T-helper 2 cell (primary cell): ENCODE measurements around the gene ADO.

Source experiments
- DNase-seq, 5 experiments: peaks; one replicate each; pipeline versions ENCODE4 v3.0.0 to v3.0.0-alpha.2; 2012 to 2022

The ADO gene

DNA sequence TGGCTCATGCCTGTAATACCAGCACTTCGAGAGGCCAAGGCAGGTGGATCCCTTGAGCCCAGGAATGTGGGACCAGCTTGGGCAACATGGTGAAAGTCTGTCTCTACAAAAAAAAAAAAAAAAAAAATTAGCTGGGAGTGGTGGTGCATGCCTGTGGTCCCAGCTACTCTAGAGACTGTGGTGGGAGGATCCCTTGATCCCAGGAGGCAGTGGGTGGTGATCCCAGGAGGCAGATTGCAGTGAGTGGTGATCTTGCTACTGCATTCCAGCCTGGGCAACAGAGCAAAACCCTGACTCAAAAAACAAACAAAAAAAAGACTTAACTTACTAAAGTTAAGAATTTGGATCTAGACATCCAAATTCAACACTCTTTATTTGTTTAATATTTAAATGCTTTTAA, 10.2 kb upstream of the ADO start:
- no peak for DNase-seq

DNA sequence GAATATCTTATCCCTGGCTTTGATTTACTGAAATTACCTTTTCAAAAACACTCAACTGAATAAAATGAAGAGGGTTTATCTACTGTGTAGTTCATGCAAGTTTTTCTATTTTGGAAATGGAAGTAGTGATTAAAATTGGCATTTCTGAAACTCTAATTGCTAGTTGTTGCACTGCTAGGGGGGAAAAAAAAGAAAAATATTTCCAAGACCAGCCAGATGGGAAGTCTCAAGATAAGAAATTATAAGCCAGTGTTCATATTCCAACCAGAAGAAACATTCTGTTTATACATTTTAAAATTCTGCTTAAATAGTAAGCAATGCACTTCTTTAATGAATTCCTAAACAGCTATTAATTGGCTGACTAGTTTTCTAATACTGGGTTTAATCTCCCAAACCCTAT, 9.4 kb upstream of the ADO start:
- no peak for DNase-seq

- DNase-seq, result no peak
Observed at GRCh38 chr10:62795762-62796161, 8.8 kb upstream of the ADO start.

DNA sequence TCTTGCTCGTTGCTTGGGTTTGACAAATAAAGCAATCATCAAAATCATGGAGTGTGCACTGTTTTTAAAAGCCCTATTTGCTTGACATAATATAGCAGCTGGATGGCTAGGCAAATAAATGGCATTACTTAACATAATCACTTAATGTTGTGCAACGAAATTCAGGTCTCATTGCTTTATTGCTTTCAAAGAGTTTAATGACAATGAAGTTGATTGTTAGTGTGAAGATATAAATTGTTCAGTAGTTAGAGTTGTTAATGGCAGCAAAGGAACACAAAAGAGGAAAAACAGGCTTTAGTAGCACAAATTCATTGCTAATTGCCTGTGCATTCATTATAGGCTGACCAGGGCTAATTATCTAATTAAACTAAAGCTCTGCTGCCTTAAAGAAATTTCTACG, 7.6 kb upstream of the ADO start:
- no peak for DNase-seq

DNA sequence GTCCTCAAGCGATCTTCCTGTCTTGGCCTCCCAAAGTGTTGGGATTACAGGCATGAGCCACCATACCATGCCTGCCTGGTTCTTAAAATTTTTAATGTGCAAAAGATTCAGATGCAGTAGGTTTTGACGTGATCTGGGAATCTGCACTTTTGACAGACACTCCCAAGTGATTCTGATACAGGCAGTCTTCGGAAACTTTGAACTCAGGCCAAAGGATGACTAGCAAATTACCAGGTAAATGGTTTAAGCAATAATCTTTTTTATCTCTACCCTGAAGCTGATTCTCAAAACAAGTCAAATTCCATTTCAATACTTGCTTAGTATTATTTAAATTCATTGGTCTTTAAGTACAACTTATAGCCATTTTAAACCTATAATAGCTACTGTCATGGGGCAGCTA, 2.6 kb upstream of the ADO start:
- DNase-seq, result no peak

DNA sequence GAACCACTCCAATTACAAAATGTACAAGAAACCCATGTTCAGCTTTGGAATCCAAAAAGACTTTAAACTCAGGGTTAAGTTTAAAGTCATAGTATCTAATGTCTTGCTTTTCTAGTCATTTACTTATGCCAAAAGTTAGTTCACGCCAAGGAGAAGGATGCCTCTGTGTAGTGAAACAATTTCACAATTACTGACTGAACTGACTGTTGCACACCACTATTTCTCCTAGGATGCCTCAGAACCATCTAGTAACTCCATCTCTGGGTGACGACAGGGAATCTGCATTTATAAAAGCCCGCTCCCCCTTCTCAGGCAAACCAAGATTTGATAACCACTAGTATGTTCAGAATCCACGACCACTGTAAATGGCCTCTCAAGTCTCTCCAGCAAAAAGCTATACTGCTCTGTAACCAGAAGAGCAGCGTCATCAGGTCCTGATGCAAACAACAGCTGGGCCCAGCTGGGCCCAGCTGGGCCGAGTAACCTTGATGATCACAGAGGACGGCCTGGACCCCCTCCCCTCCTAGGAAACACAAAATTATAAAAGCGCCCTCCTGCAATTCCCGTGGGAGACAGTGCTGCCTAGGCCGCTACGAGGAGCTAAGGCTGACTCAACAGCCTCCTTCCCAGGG, 680 bp upstream of the ADO start:
- no peak for DNase-seq

DNA sequence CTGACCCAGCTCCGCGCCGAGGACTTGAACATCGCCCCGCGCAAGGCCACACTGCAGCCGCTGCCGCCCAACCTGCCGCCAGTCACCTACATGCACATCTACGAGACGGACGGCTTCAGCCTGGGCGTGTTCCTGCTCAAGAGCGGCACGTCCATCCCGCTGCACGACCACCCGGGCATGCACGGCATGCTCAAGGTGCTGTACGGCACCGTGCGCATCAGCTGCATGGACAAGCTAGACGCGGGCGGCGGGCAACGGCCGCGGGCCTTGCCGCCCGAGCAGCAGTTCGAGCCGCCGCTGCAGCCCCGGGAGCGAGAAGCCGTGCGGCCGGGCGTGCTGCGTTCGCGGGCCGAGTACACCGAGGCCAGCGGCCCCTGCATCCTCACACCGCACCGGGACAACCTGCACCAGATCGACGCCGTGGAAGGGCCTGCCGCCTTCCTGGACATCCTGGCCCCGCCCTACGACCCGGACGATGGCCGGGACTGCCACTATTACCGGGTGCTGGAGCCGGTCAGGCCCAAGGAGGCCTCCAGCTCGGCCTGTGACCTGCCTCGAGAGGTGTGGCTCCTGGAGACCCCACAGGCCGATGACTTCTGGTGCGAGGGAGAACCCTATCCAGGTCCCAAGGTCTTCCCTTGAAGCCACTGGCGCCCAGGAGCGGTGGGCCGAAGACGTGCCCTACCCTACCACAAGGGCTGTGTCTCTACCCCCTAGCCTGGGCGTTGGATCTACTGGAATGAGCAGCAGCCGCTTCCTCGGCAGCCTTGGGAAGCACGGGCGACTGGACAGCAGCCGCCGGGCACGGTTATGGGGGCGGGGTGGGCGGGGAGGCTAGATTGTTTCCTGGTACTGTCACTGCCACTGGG, 945 bp downstream of the ADO start:
- peak in 1 of 5 experiments; percentile 12 for DNase-seq

DNA sequence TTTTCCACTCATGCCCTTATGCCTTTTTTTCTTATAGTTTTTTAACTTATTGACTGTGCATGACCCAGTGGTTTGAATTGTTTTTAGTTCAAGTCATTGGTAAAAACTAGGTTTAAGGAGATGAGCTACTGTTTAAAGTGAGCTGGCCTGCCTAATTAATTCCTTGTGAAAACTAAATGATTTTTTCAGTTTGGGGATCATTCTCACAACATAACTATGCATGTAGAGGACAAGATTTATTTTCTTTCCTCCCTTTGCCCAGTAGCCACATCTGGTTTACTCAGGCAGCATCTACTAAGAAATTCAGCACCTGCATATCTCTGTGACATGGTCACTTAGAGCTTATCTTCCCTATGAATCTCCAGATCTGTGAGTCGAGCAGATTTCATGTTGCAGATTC, 1.7 kb downstream of the ADO start:
- DNase-seq, result peak in 1 of 5 experiments; percentile 30

- DNase-seq, result no peak
Observed at GRCh38 chr10:62810156-62810902, 5.8 kb downstream of the ADO start.

DNA sequence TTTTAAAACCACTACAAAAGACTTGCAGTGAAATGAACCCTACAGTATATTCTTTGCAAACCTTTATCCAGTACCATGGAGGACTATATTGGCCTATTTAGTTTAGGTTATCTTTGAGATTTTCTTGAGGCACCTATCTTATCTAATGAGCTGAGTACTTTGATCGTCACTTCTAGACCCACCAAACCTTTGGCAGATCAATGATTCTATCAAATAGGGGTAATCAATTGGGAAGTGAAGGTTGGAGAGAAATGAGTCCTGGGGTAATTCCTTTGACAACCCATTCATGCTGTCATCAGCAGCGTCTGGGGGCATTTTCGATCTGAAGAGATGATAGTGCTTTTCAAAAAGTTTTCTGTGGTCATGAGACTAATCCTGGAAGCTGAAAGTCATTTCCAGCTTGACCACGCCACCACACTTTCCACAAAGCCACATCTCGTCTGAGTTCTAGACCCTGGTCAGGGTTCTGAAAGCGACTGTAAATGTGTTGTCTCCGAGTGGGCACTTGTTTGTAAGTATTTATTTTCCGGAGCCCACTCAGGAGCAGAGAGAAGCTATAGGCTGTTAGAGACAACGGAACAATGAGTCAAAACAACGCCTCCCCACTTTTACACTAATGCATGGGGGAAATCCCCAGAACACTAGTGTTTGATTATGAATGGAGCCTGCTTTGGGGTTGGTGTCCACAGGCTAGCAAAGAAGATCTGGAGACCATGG, 6.8 kb downstream of the ADO start:
- DNase-seq, result peak in 3 of 5 experiments; percentile 16 to 86 (median 74)

DNA sequence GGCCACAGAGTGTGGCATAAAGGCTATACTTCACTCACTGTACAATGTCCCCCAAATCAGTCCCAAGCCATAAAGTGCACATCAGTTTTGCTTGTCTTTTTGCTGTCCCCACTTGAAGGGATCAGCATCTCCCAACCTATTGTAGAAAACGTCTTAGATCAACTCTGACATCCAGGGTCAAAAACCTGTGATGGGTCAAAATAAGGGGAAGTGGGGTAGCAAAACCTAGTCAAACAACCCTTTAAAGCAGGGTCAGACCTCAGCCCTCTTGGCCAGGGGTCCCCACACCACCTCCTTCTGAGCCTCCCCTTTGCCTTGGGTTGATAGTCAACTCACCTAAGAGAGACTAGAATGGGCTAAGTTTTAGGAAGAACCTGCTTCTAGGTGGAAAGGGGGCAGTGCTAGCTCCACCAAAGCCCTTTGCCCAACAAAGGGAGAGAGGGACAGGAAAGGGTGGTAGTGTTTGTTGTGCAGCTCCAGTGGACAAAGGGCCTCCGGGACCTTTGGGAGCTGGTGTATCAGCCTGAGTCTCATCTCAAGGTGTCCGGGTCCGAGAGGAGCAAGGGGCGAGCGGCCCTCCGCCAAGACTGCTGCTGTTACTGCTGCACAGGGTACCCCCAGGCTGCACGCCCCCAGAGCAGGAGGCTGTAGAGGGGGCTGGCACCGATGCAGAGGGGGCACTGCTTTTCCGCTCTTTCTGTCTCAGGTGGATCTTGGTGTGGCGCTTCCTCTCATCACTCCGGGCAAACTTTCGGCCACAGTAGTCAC, 8.3 kb downstream of the ADO start:
- no peak for DNase-seq

DNA sequence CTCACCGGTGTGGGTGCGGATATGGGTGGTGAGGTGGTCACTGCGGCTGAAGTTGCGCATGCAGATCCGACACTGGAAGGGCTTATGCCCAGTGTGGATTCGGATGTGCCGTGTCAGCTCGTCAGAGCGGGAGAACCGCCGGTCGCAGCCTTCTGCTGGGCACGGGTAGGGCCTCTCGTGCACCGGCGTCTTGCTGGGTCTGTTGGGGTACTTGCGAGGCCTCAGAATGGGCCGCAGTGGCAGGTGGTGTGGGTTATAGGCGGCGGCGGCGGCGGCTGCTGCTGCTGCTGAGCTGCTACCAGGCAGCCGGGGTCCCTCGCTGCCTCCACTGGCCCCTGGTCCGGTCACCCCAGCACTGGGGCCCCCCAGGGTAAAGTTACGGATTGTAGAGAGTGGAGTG, 8.9 kb downstream of the ADO start:
- DNase-seq, result no peak

- no peak for DNase-seq
Observed at GRCh38 chr10:62813981-62814380, 9.5 kb downstream of the ADO start.

GRCh38 chr10:62814756-62815380, 10.3 kb downstream of the ADO start:
- DNase-seq, result no peak

DNA sequence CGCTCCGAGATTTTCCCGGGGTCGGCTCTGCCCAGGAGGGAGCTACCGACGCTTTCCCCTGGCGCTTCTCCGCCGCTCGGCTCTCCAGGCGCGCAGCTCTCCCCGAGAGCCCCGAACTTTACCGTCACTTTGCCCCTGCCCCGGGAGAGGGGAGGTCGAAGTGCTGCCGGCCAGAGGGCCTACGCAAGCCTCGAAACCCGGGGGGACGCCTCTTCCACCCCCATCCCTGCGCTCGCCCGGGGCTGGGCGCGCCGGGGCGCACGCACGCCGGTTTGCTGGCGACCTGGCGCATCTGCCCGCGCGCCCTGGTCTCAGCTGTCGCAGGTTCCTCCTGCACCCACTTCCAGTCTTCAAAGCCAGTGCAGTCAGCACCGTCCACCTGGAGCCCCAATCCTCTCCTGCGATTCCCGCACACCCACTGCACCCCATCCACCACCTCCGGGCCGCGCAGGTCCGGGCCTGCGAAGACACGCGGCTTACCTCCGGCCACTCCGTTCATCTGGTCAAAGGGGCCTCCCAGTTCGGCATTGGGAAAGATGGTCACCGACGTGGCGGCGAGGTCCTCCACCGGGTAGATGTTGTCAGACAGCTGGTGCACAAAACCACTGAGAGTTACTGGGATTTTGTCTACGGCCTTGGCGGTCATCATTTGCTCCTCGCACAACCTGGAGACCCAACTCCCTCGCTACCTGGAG, 11.0 kb downstream of the ADO start:
- DNase-seq, result peak in 2 of 5 experiments; percentile 20 to 45

DNA sequence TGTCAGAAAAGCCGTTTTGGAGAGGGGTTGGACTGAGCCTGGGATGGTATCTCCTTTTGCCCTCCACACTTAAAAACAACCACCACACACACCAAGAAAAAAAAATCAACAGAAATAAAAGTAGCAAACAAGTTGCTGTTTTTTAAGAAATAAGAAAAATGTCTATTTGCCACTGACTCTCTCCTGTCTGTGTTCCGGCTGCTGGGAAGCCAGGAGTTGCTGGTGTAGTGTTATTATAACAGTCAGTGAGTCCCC, 11.5 kb downstream of the ADO start:
- no peak for DNase-seq

GRCh38 chr10:62816331-62817120, 12.0 kb downstream of the ADO start, which contains the start of gene EGR2:
TSS of gene EGR2 (minus strand) at chr10:62816366. CDS start at chr10:62816029, 337 bp downstream.
- DNase-seq, result peak; percentile 78 to 99 (median 93)

GRCh38 chr10:62817121-62817765, 12.7 kb downstream of the ADO start:
- peak in 4 of 5 experiments; percentile 22 to 50 (median 38) for DNase-seq

GRCh38 chr10:62817766-62818425, 13.4 kb downstream of the ADO start:
- DNase-seq, result peak; percentile 42 to 80 (median 55)
